SK-N-SH (cell line): ENCODE data around the gene FAM240B. TPM values are rescaled to one million over a fixed set of nuclear protein-coding genes. Genes with fewer than 3 reads are reported as not detected.

Experiments
- CTCF ChIA-PET: fragments of 300-600, 350-600 bp; formaldehyde crosslinking; extraction: SDS; loops from one replicate; lab custom pipeline; 2021; lab: Yijun Ruan, JAX
- POLR2A ChIA-PET: fragments of 350-600 bp; sonication (Branson Sonifier 250); formaldehyde crosslinking; extraction: SDS; loops from one replicate; lab custom pipeline; 2020; ENCODE audit warnings: antibody characterized with exemption, inconsistent platforms; lab: Yijun Ruan, JAX
- DNase-seq: peaks from one replicate; pipeline ENCODE4 v3.0.0; 2012
- H2AFZ ChIP-seq: fragments of 200-600 bp; sonication (generic); 2 replicates; pipeline ENCODE4 v1.8.1; 2016; ENCODE audit warnings: antibody characterized with exemption, mild to moderate bottlenecking, low read depth
- H3F3A ChIP-seq: fragments of 200-600 bp; sonication (generic); replicated peaks from 2 replicates; pipeline ENCODE3; 2016; ENCODE audit warnings: antibody characterized with exemption, mild to moderate bottlenecking; ENCODE audit not compliant: insufficient read depth
- H3K27ac ChIP-seq, 2 experiments: fragments of 200-500 bp in 1 of 2; fragments of 200-600 bp in 1 of 2; sonication (Bioruptor generic) in 1 of 2; sonication (generic), shearing (Covaris generic) in 1 of 2; 2 replicates each; pipeline versions ENCODE4 v1.5.1 to v1.6.1; 2014 to 2016; ENCODE audit warnings: low read depth in 2 of 2, inconsistent platforms in 1 of 2, low read length in 1 of 2, mild to moderate bottlenecking in 1 of 2, mixed read lengths in 1 of 2
- H3K27me3 ChIP-seq: fragments of 200-600 bp; sonication (generic), shearing (Covaris generic); 2 replicates; pipeline ENCODE4 v1.6.1; 2016; ENCODE audit warnings: mixed run types; ENCODE audit not compliant: insufficient read depth
- H3K36me3 ChIP-seq, 2 experiments: fragments of 200-500 bp in 1 of 2; fragments of 200-600 bp in 1 of 2; sonication (Bioruptor generic) in 1 of 2; sonication (generic) in 1 of 2; replicated peaks in 1 of 2; 2 replicates each; pipeline versions ENCODE3 to v1.5.1; 2014 to 2016; ENCODE audit warnings: low read length in 1 of 2, mild to moderate bottlenecking in 1 of 2; ENCODE audit not compliant: insufficient read depth in 2 of 2, control insufficient read depth in 1 of 2
- H3K4me1 ChIP-seq, 2 experiments: fragments of 200-500 bp in 1 of 2; fragments of 200-600 bp in 1 of 2; sonication (Bioruptor generic) in 1 of 2; sonication (generic), shearing (Covaris generic) in 1 of 2; 2 replicates each; pipeline versions ENCODE4 v1.5.1 to v1.6.1; 2014 to 2016; ENCODE audit warnings: low read depth in 1 of 2, low read length in 1 of 2, mixed run types in 1 of 2; ENCODE audit not compliant: insufficient read depth in 2 of 2, control insufficient read depth in 1 of 2
- H3K4me2 ChIP-seq: fragments of 200-600 bp; sonication (generic), shearing (Covaris generic); 2 replicates; pipeline ENCODE4 v1.6.1; 2017; ENCODE audit warnings: mixed run types
- H3K4me3 ChIP-seq, 2 experiments: fragments of 200-500 bp in 1 of 2; fragments of 200-600 bp in 1 of 2; sonication (Bioruptor generic) in 1 of 2; sonication (generic), shearing (Covaris generic) in 1 of 2; 2 replicates each; pipeline versions ENCODE4 v1.5.1 to v1.8.1; 2014 to 2016; ENCODE audit warnings: low read depth in 2 of 2, inconsistent platforms in 1 of 2, low read length in 1 of 2, mild to moderate bottlenecking in 1 of 2, mixed read lengths in 1 of 2, moderate library complexity in 1 of 2
- H3K79me2 ChIP-seq: fragments of 200-600 bp; sonication (generic); 2 replicates; pipeline ENCODE4 v1.8.1; 2017; ENCODE audit warnings: mild to moderate bottlenecking; ENCODE audit not compliant: insufficient read depth
- H3K9ac ChIP-seq: fragments of 200-600 bp; sonication (generic); 2 replicates; pipeline ENCODE4 v1.6.1; 2017; ENCODE audit warnings: mixed run types
- H3K9me2 ChIP-seq: fragments of 200-600 bp; sonication (generic); 2 replicates; pipeline ENCODE4 v1.6.1; 2017; ENCODE audit warnings: mixed run types
- H3K9me3 ChIP-seq: fragments of 200-600 bp; sonication (generic); 2 replicates; pipeline ENCODE4 v1.6.1; 2017; ENCODE audit warnings: mixed run types, mild to moderate bottlenecking, moderate library complexity
- H4K20me1 ChIP-seq: fragments of 200-600 bp; sonication (generic); 2 replicates; pipeline ENCODE4 v1.6.1; 2017; ENCODE audit warnings: mild to moderate bottlenecking, mixed run types; ENCODE audit not compliant: insufficient read depth
- CHD2 ChIP-seq: fragments of 150-350 bp; IDR thresholded peaks from 2 replicates; pipeline ENCODE4 v1.6.1; 2018; ENCODE audit warnings: low read length; ENCODE audit not compliant: partially characterized antibody
- ELF1 ChIP-seq: IDR thresholded peaks from 2 replicates; pipeline ENCODE4 v1.4.0; 2012
- FOSL2 ChIP-seq: IDR thresholded peaks from 2 replicates; pipeline ENCODE4 v1.4.0; 2012; ENCODE audit warnings: low read depth, mild to moderate bottlenecking, moderate library complexity, borderline replicate concordance
- FOXJ3 ChIP-seq: sonication (generic); formaldehyde crosslinking; IDR thresholded peaks from 2 replicates; pipeline ENCODE4 v1.5.1; 2020; ENCODE audit warnings: mild to moderate bottlenecking, missing genetic modification reagents
- FOXM1 ChIP-seq: IDR thresholded peaks from 2 replicates; pipeline ENCODE4 v1.4.0; 2012; ENCODE audit warnings: low read depth, mild to moderate bottlenecking
- GABPA ChIP-seq: IDR thresholded peaks from 2 replicates; pipeline ENCODE4 v1.4.0; 2012; ENCODE audit warnings: low read depth, mild to moderate bottlenecking
- JUND ChIP-seq: IDR thresholded peaks from 2 replicates; pipeline ENCODE4 v1.4.0; 2012
- MEF2A ChIP-seq: IDR thresholded peaks from 2 replicates; pipeline ENCODE4 v1.4.0; 2012; ENCODE audit warnings: low read depth, borderline replicate concordance
- NFIC ChIP-seq: IDR thresholded peaks from 2 replicates; pipeline ENCODE4 v1.4.0; 2012; ENCODE audit warnings: borderline replicate concordance
- NRF1 ChIP-seq: IDR thresholded peaks from 2 replicates; pipeline ENCODE4 v1.6.1; 2012; ENCODE audit warnings: low read depth, mild to moderate bottlenecking, low read length
- RAD21 ChIP-seq: IDR thresholded peaks from 2 replicates; pipeline ENCODE4 v1.6.1; 2012; ENCODE audit warnings: mild to moderate bottlenecking, low read length
- RCOR1 ChIP-seq: fragments of 150-350 bp; IDR thresholded peaks from 2 replicates; pipeline ENCODE4 v1.6.1; 2017; ENCODE audit warnings: antibody characterized with exemption, low read length
- TCF12 ChIP-seq: IDR thresholded peaks from 2 replicates; pipeline ENCODE4 v1.4.0; 2012
- YY1 ChIP-seq: IDR thresholded peaks from 2 replicates; pipeline ENCODE4 v1.4.0; 2012; ENCODE audit warnings: low read depth, mild to moderate bottlenecking
- WGBS: methylation state at CpG from one replicate; pipeline ENCODE4 v1.1.6; 2017; ENCODE audit warnings: low lambda C conversion rate; 5-methylcytosine and 5-hydroxymethylcytosine counted together
- polyA plus RNA-seq, 3 experiments: library from polyadenylated mRNA; depleted of rRNA; stranded (reverse); fragments of >200 nt; gene quantifications; 2 replicates each; pipeline ENCODE4 v1.2.3, GENCODE V29; 2012
- TF ChIP-seq, protein P1 (sequence below): fragments of 150-350 bp; IDR thresholded peaks from 2 replicates; pipeline ENCODE4 v1.6.1; 2016; ENCODE audit warnings: mild to moderate bottlenecking, low read depth, low read length
- TF ChIP-seq, protein P2 (sequence below): IDR thresholded peaks from 2 replicates; pipeline ENCODE4 v1.4.0; 2012; ENCODE audit warnings: low read depth
- TF ChIP-seq, protein P3 (sequence below): IDR thresholded peaks from 2 replicates; pipeline ENCODE4 v1.6.1; 2012; ENCODE audit warnings: mild to moderate bottlenecking, low read depth, low read length, moderate library complexity
- TF ChIP-seq, protein P4 (sequence below): IDR thresholded peaks from 2 replicates; pipeline ENCODE4 v1.4.0; 2012; ENCODE audit warnings: low read depth, borderline replicate concordance

The FAM240B gene
- polyA plus RNA-seq, 1 of the 3 experiments (the other 2 are of a cell fraction): not detected

DNA sequence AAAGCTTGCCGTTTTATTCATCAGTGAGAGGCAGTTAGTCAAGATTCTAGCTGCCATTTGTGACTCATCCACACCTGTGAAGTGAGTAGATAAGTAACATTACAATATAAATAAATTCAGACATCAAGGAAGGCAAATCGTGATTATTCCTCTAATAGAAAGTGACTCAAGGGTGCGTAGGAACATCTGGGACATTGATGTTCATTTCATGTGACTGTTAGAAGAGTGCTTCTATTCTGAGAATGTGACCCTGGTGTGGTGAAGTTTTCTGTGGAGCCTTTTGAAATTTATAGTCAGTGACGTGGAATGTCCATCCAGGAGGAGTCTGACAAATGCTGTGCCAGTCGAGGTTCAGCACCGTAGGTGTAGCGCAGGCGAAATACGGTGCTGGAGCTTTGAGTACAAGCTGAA is 48.4 kb upstream of the FAM240B start:
- Histone ChIP-seq H2AFZ (no peak overlapping the region), H3F3A (no peaks in the 10 kb centered on the region), H3K9ac (no peak overlapping the region), H4K20me1 (no peaks in the 10 kb centered on the region), H3K9me3 (no peaks in the 10 kb centered on the region), H3K9me2 (no peaks in the 10 kb centered on the region), H3K79me2 (no peaks in the 10 kb centered on the region), H3K4me1 (peaks cover 0 to 18% of the 10 kb centered on the region in 2 experiments; a peak in 2 of 4 replicates), H3K4me2 (no peak overlapping the region), H3K27ac (no peak overlapping the region), H3K36me3 (no peaks in the 10 kb centered on the region), H3K4me3 (no peak overlapping the region), H3K27me3 (no peaks in the 10 kb centered on the region)
- ChIA-PET CTCF (interaction anchor here (1.2 kb wide), 1 partner anchor 9 kb away, joined by 3 read pairs; no protein-coding TSS in a partner anchor), POLR2A (no interaction called here)
- 60% methylated on average over 9 of the region's 9 CpGs for WGBS
- TF ChIP-seq, protein P1, sequence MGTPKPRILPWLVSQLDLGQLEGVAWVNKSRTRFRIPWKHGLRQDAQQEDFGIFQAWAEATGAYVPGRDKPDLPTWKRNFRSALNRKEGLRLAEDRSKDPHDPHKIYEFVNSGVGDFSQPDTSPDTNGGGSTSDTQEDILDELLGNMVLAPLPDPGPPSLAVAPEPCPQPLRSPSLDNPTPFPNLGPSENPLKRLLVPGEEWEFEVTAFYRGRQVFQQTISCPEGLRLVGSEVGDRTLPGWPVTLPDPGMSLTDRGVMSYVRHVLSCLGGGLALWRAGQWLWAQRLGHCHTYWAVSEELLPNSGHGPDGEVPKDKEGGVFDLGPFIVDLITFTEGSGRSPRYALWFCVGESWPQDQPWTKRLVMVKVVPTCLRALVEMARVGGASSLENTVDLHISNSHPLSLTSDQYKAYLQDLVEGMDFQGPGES: no peak
- TF ChIP-seq YY1: no peak
- no peak for TF ChIP-seq CHD2
- TF ChIP-seq TCF12: no peak
- no peak for TF ChIP-seq RAD21
- TF ChIP-seq RCOR1: no peak
- no peak for TF ChIP-seq NFIC
- TF ChIP-seq MEF2A: no peak
- DNase-seq: no peak

DNA sequence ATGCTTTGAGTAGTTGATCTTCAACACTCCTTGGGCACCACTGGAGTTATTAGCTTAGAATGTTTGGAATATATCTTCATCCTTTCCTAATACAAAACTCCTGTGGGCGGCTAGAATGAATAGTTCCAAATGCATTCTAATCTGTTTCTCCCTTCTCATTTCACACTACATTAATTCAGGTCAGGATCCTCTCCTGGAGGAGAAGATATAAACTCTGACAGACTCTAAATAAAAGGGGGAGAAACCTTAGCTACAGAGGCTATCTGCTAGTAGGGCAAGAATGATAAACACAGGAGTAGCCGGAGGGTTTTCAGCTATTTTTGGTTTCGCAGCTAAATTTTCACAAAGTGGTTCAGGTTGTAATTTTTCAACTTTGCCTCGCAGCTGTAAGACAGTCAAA is 45.2 kb upstream of the FAM240B start:
- DNase-seq: no peak
- H3K9me3 ChIP-seq: no peaks in the 10 kb centered on the region
- TF ChIP-seq FOXM1: no peak
- TF ChIP-seq, protein P2, sequence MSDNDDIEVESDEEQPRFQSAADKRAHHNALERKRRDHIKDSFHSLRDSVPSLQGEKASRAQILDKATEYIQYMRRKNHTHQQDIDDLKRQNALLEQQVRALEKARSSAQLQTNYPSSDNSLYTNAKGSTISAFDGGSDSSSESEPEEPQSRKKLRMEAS: no peak
- TF ChIP-seq, protein P3, sequence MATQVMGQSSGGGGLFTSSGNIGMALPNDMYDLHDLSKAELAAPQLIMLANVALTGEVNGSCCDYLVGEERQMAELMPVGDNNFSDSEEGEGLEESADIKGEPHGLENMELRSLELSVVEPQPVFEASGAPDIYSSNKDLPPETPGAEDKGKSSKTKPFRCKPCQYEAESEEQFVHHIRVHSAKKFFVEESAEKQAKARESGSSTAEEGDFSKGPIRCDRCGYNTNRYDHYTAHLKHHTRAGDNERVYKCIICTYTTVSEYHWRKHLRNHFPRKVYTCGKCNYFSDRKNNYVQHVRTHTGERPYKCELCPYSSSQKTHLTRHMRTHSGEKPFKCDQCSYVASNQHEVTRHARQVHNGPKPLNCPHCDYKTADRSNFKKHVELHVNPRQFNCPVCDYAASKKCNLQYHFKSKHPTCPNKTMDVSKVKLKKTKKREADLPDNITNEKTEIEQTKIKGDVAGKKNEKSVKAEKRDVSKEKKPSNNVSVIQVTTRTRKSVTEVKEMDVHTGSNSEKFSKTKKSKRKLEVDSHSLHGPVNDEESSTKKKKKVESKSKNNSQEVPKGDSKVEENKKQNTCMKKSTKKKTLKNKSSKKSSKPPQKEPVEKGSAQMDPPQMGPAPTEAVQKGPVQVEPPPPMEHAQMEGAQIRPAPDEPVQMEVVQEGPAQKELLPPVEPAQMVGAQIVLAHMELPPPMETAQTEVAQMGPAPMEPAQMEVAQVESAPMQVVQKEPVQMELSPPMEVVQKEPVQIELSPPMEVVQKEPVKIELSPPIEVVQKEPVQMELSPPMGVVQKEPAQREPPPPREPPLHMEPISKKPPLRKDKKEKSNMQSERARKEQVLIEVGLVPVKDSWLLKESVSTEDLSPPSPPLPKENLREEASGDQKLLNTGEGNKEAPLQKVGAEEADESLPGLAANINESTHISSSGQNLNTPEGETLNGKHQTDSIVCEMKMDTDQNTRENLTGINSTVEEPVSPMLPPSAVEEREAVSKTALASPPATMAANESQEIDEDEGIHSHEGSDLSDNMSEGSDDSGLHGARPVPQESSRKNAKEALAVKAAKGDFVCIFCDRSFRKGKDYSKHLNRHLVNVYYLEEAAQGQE: no peak
- no peak for TF ChIP-seq ELF1
- TF ChIP-seq TCF12: no peak
- TF ChIP-seq, protein P4, sequence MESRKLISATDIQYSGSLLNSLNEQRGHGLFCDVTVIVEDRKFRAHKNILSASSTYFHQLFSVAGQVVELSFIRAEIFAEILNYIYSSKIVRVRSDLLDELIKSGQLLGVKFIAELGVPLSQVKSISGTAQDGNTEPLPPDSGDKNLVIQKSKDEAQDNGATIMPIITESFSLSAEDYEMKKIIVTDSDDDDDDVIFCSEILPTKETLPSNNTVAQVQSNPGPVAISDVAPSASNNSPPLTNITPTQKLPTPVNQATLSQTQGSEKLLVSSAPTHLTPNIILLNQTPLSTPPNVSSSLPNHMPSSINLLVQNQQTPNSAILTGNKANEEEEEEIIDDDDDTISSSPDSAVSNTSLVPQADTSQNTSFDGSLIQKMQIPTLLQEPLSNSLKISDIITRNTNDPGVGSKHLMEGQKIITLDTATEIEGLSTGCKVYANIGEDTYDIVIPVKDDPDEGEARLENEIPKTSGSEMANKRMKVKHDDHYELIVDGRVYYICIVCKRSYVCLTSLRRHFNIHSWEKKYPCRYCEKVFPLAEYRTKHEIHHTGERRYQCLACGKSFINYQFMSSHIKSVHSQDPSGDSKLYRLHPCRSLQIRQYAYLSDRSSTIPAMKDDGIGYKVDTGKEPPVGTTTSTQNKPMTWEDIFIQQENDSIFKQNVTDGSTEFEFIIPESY: no peak
- no peak for TF ChIP-seq FOSL2
- TF ChIP-seq RAD21: no peak
- no peak for TF ChIP-seq MEF2A
- TF ChIP-seq JUND: no peak
- no peak for TF ChIP-seq NRF1
- TF ChIP-seq GABPA: no peak
- TF ChIP-seq FOXJ3 (CRISPR knock-in tag): no peak
- TF ChIP-seq YY1: no peak
- no peaks in the 10 kb centered on the region for H3F3A ChIP-seq
- H4K20me1 ChIP-seq: no peaks in the 10 kb centered on the region
- H3K4me3 ChIP-seq: no peak overlapping the region
- H3K9ac ChIP-seq: no peak overlapping the region
- WGBS: 52% methylated on average over 4 of the region's 4 CpGs
- H3K79me2 ChIP-seq: no peaks in the 10 kb centered on the region
- no peaks in the 10 kb centered on the region for H3K27me3 ChIP-seq
- POLR2A ChIA-PET: no interaction called here
- H3K4me1 ChIP-seq: peaks cover 0 to 29% of the 10 kb centered on the region in 2 experiments; a peak in 2 of 4 replicates
- H3K27ac ChIP-seq: peak overlapping the region in 1 of 2 experiments; percentile 43; a peak in 1 of 4 replicates
- CTCF ChIA-PET: interaction anchor here (1.4 to 1.9 kb wide), 2 partner anchors 9 to 123 kb away, joined by 4 to 5 read pairs; no protein-coding TSS in a partner anchor
- no peak overlapping the region for H3K4me2 ChIP-seq
- no peaks in the 10 kb centered on the region for H3K36me3 ChIP-seq
- no peaks in the 10 kb centered on the region for H3K9me2 ChIP-seq
- H2AFZ ChIP-seq: no peak overlapping the region
